ENCODE measurements around the gene CAGE1. TPM values are rescaled to one million over a fixed set of nuclear protein-coding genes. Genes with fewer than 3 reads are reported as not detected.

Gene CAGE1
- total and polyA plus RNA-seq, 2 experiments from 2014 or later = 0.07 TPM; not detected in 1

- Histone ChIP-seq H3K36me3 (ENCODE audit: insufficient read depth) (no peaks in the 10 kb centered on the region), H3K4me3 (no peak overlapping the region), H3K27me3 (ENCODE audit: insufficient read depth) (no peaks in the 10 kb centered on the region), H3F3A (replicated peaks; ENCODE audit: low read depth) (no peaks in the 10 kb centered on the region), H2AFZ (peak overlapping the region; percentile 63; the same call in 1 of the 2 replicates), H3K4me1 (ENCODE audit: insufficient read depth) (no peaks in the 10 kb centered on the region), H3K9me2 (ENCODE audit: insufficient read depth) (no peaks in the 10 kb centered on the region), H4K20me1 (replicated peaks; ENCODE audit: insufficient read depth) (no peaks in the 10 kb centered on the region), H3K27ac (ENCODE audit: low read depth) (no peak overlapping the region), H3K4me2 (no peak overlapping the region), H3K79me2 (replicated peaks; ENCODE audit: insufficient read depth) (no peaks in the 10 kb centered on the region)
- Mint-ChIP-seq H3K9me3 (no peaks in the 10 kb centered on the region), H3K4me3 (no peak overlapping the region), H3K27me3 (ENCODE audit: insufficient read depth, low read depth, poor library complexity) (no peaks in the 10 kb centered on the region), H3K27ac (no peak overlapping the region), H3K36me3 (ENCODE audit: low read depth) (no peaks in the 10 kb centered on the region), H3K4me1 (no peaks in the 10 kb centered on the region; the same call in 2 of the 3 replicates)
- DNase-seq (ENCODE audit: low spot score) (no peak), ATAC-seq (no peak)
- no peak for TF ChIP-seq EZH2phosphoT487 (IDR thresholded peaks at IDR 0.05; ENCODE audit: unreplicated experiment)
- TF ChIP-seq ZNF114 (CRISPR knock-in tag; IDR thresholded peaks at IDR 0.05) = no peak
- no peak for TF ChIP-seq POLR2AphosphoS5 (IDR thresholded peaks at IDR 0.05; ENCODE audit: low read depth)
- no peak for TF ChIP-seq STAT1 (IDR thresholded peaks at IDR 0.05; ENCODE audit: unreplicated experiment)
- TF ChIP-seq CTCF (conservative IDR thresholded peaks at IDR 0.05; ENCODE audit: low read depth in 2 of 2) = no peak
- TF ChIP-seq JUNB (IDR thresholded peaks at IDR 0.05; ENCODE audit: unreplicated experiment) = no peak
- no peak for TF ChIP-seq EZH2 (IDR thresholded peaks at IDR 0.05; ENCODE audit: low read depth, unreplicated experiment)
- TF ChIP-seq ETS1 (IDR thresholded peaks at IDR 0.05) = no peak
- no peak for TF ChIP-seq ZNF462 (CRISPR knock-in tag; IDR thresholded peaks at IDR 0.05)
- TF ChIP-seq ZNF331 (CRISPR knock-in tag; IDR thresholded peaks at IDR 0.05; ENCODE audit: low read depth) = no peak
- TF ChIP-seq CREB1 (CRISPR knock-in tag; IDR thresholded peaks at IDR 0.05; ENCODE audit: low read depth) = no peak
These were observed 15.8 kb downstream of the CAGE1 start for GRCh38 chr6:7373739-7374138.
